A549 (cell line): ENCODE measurements around the gene POLD1.

Experiments
- CTCF ChIP-seq: fragments of >200 bp; sonication (Bioruptor Twin); formaldehyde crosslinking; IDR thresholded peaks from 3 replicates; pipeline ENCODE4 v1.5.1; 2016
- EP300 ChIP-seq, 2 experiments: fragments of >200 bp; sonication (Bioruptor Twin); formaldehyde crosslinking; IDR thresholded peaks; 2 replicates in 1 of 2; 3 replicates in 1 of 2; pipeline ENCODE4 v1.6.1; 2016 to 2017
- HEYL ChIP-seq: fragments of 250-450 bp; sonication (Bioruptor Pico); IDR thresholded peaks from 2 replicates; pipeline ENCODE4 v1.8.0; 2021; ENCODE audit warnings: mild to moderate bottlenecking, moderate library complexity
- MAX ChIP-seq: IDR thresholded peaks from 2 replicates; pipeline ENCODE4 v1.6.1; 2012
- POLR2A ChIP-seq: IDR thresholded peaks from 2 replicates; pipeline ENCODE4 v1.6.1; 2012; ENCODE audit warnings: mild to moderate bottlenecking, low read length
- SMC3 ChIP-seq: fragments of >200 bp; sonication (Bioruptor Twin); formaldehyde crosslinking; IDR thresholded peaks from 3 replicates; pipeline ENCODE4 v1.6.1; 2018; ENCODE audit warnings: inconsistent platforms
- SREBF2 ChIP-seq: fragments of 450-650 bp; IDR thresholded peaks from 2 replicates; pipeline ENCODE4 v1.6.1; 2014; ENCODE audit warnings: mild to moderate bottlenecking, moderate library complexity
- ZFP36 ChIP-seq: fragments of 450-650 bp; IDR thresholded peaks from 2 replicates; pipeline ENCODE4 v1.6.1; 2014; ENCODE audit warnings: borderline replicate concordance; ENCODE audit not compliant: partially characterized antibody

- no peak for TF ChIP-seq HEYL
- TF ChIP-seq CTCF, result no peak
- no peak for TF ChIP-seq EP300 (IDR thresholded peaks at IDR 0.05)
- TF ChIP-seq SREBF2, result no peak
- no peak for TF ChIP-seq SMC3
- TF ChIP-seq POLR2A, result no peak
- no peak for TF ChIP-seq MAX
- TF ChIP-seq ZFP36, result no peak
Measured at GRCh38 chr19:50359328-50359818, 24.8 kb upstream of the POLD1 start.
